ENCODE results near the gene RNF115.
"Not testable (repeated sequence)": the region's sequence is repeated elsewhere in the genome, so short reads cannot be mapped to it uniquely, and the experiment has no call there.

The RNF115 gene

GRCh38 chr1:145777357-145778145, 46.3 kb downstream of the RNF115 start:
- DNase-seq = no peak
- ATAC-seq = no peak

GRCh38 chr1:145773423-145773822, 50.5 kb downstream of the RNF115 start:
- no peak for ATAC-seq
- DNase-seq = no peak

GRCh38 chr1:145771056-145771455, 52.8 kb downstream of the RNF115 start:
- ATAC-seq = no peak
- DNase-seq = no peak

GRCh38 chr1:145768004-145768403, 55.9 kb downstream of the RNF115 start:
- not testable (repeated sequence) for DNase-seq, ATAC-seq

- ATAC-seq, DNase-seq: not testable (repeated sequence)
Observed at GRCh38 chr1:145766926-145767325, 57.0 kb downstream of the RNF115 start.

GRCh38 chr1:145765585-145766360, 58.1 kb downstream of the RNF115 start:
- ATAC-seq, DNase-seq: not testable (repeated sequence)

- not testable (repeated sequence) for DNase-seq, ATAC-seq
Observed at GRCh38 chr1:145765127-145765526, 58.8 kb downstream of the RNF115 start.

- not testable (repeated sequence) for DNase-seq, ATAC-seq
Observed at GRCh38 chr1:145764231-145764940, 59.5 kb downstream of the RNF115 start.

GRCh38 chr1:145762001-145762400, 61.9 kb downstream of the RNF115 start:
- ATAC-seq, DNase-seq: not testable (repeated sequence)

- not testable (repeated sequence) for DNase-seq
Observed at GRCh38 chr1:145761498-145761897, 62.4 kb downstream of the RNF115 start.

GRCh38 chr1:145760395-145760949, 63.4 kb downstream of the RNF115 start:
- not testable (repeated sequence) for ATAC-seq

More at GRCh38 chr1:145761498-145761897, 62.4 kb downstream of the RNF115 start:
- ATAC-seq = not testable (repeated sequence)

GRCh38 chr1:145759721-145760120, 64.2 kb downstream of the RNF115 start:
- ATAC-seq (no peak), DNase-seq (no peak)

More at GRCh38 chr1:145760395-145760949, 63.4 kb downstream of the RNF115 start:
- not testable (repeated sequence) for DNase-seq

GRCh38 chr1:145758575-145758974, 65.3 kb downstream of the RNF115 start:
- no peak for DNase-seq
- ATAC-seq = no peak

- ATAC-seq (no peak), DNase-seq (no peak)
Observed at GRCh38 chr1:145758116-145758515, 65.8 kb downstream of the RNF115 start.

- ATAC-seq (no peak), DNase-seq (no peak)
Observed at GRCh38 chr1:145757420-145757819, 66.5 kb downstream of the RNF115 start.

- DNase-seq (no peak), ATAC-seq (no peak)
Observed at GRCh38 chr1:145751491-145752037, 72.3 kb downstream of the RNF115 start.

- DNase-seq (no peak), ATAC-seq (no peak)
Observed at GRCh38 chr1:145750426-145750825, 73.5 kb downstream of the RNF115 start.

- ATAC-seq (no peak), DNase-seq (no peak)
Observed at GRCh38 chr1:145747398-145748247, 76.3 kb downstream of the RNF115 start.

GRCh38 chr1:145740269-145740668, 83.6 kb downstream of the RNF115 start:
- no peak for ATAC-seq
- DNase-seq = no peak

GRCh38 chr1:145736191-145736590, 87.7 kb downstream of the RNF115 start:
- no peak for DNase-seq
- ATAC-seq = no peak

GRCh38 chr1:145730900-145731299, 93.0 kb downstream of the RNF115 start:
- no peak for ATAC-seq
- DNase-seq = no peak

All from stimulated activated naive CD8-positive, alpha-beta T cell treated with anti-CD3 and anti-CD28 coated beads, Interleukin-15, Interleukin-2, amounts not matched to agents 100 U/mL and 50 U/mL, for 24 hours (primary cell).